Fibroblast of skin of left quadriceps (primary cell): ENCODE results near the gene GNG7.
"Not testable (repeated sequence)": the region's sequence is repeated elsewhere in the genome, so short reads cannot be mapped to it uniquely, and the experiment has no call there.

Experiments
- DNase-seq, 2 experiments: peaks; one replicate each; pipeline ENCODE4 v3.0.0-alpha.2; 2013; ENCODE audit warnings: low read depth in 2 of 2

The GNG7 gene

GRCh38 chr19:2551172-2551863 lies 151.2 kb downstream of the GNG7 start:
- no peak for DNase-seq

DNA sequence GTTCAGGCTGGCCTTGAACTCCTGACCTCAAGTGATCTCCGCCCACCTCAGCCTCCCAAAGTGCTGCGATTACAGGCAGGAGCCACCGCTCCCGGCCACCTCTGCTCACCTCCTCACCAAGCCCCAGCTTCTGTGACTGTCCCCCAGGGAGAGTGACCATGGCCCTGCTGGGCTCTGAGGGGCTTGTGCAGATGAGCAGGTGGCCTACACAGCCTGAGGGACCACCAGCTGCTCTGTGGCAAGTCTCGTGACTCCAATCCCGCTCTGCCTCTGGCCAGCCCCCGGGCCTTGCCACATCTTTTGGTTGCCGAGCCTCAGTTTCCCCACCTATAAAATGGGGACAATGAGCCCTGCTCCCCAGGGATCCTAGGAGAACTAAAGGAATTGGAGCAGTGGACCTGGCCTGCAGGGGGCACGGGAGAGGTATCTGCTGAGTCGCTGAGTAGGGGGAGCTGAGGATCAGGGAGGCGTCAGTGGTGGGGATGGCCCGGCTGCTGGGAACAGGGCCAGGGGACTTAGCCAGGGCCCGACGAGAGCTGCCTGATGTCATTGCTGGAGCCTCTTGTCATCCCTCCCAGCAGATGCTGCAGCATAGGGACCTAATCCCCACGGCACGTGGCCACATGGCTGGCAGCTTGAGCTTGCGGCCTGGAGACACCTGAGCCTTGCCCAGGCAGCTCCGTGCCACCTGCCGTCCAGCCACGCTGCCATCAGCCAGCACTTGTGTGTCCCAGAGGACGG lies 151.9 kb downstream of the GNG7 start:
- no peak for DNase-seq

- peak; percentile 85 to 86 for DNase-seq
Measured at GRCh38 chr19:2549701-2550191, 152.7 kb downstream of the GNG7 start.

- no peak for DNase-seq
Measured at GRCh38 chr19:2548966-2549365, 153.5 kb downstream of the GNG7 start.

GRCh38 chr19:2547721-2548120 lies 154.8 kb downstream of the GNG7 start:
- no peak for DNase-seq

DNA sequence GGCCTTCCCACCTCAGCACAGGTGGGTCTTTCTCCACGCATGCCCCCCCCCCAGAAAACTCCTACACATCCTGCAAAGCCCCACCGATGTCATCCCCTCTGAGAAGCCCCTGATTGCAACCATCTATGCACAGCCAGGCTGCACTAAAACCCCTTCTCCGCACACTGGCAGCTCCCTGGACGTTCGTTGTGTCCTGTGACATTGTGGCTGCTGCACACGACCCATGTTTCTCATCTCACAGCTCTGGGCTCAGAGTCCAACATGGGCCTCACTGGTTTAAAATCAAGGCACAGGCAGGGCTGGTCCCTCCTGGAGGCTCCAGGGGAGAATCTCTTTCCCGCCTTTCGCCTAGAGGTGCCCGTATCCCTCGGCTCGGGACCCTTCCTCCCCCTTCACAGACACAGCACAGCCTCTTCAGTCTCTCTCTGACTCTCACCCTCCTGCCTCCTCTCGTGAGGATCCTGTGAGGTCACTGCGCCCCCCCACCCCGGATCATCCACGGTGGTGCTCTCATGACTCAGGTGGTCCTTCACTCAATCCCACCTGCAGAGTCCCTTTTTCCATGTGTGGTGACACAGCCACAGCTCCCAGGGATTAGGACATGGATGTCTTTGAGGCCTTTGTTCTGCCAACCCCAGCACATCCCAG lies 155.3 kb downstream of the GNG7 start:
- DNase-seq = no peak

DNA sequence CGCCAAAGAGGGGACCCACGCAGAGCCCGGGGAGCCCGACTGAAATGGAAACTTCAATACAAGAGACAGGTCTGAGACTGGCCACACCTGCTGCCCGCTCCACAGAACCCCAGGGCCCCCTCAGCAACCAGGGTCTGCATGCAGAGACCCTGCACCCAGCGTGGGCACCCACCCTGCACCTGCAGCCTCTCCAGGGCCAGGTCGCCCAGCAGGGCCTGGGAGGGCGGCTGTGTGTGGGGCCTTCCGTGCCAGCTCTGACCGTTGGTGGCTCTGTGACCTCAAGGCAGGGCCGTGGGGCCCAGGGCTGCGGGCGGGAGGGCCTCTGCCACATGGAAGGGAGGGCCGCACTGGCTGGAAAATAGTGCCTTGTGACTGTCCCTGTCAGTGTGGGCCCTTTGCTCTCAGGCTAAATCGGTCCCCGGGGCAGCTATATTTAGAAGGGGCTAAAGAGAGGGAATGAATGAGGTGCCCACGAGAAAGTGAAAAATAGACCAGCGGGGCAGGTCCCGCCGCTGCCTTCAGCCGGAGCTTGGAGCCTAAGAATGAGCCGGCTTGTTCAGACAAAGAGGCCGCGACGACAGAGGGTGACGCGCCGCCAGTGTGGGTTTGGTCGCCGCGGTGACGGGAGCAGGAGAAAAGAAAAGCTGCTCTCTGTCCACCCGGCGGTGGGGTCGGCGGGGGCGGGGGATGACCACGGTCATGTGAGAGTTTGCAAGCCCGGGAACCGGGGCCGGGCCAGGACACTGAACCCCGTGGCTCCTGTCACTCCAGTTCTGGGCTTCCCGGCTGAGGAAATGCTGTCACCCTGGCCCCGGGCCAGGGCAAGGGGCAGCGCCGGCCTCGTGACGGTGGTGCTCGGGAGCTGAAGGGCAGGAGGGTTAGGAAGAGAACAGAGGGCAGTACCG lies 156.1 kb downstream of the GNG7 start:
- DNase-seq = no peak

DNA sequence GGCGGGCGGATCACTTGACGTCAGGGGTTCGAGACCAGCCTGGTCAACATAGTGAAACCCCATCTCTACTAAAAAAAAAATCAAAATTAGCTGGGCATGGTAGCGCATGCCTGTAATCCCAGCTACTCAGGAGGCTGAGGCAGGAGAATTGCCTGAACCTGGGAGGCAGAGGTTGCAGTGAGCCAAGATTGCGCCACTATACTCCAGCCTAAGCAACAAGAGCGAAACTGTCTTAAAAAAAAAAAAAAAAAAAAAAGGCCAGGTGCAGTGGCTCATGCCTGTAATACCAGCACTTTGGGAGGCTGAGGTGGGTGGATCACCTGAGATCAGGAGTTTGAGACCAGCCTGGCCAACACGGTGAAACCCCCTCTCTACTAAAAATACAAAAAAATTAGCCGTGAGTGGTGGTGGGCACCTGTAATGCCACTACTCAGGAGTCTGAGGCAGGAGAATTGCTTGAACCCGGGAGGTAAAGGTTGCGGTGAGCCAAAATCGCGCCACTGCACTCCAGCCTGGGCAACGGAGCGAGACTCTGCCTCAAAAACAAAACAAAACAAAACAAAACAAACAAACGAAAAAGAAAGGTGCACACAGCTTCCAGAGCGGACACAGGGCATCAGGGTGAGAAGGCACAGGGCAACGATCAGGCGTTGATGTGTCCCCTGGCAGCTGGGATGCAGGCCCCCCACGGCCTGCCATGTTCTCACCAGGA lies 156.9 kb downstream of the GNG7 start:
- DNase-seq = not testable (repeated sequence)

- no peak for DNase-seq
Measured at GRCh38 chr19:2544576-2545415, 157.7 kb downstream of the GNG7 start.

DNA sequence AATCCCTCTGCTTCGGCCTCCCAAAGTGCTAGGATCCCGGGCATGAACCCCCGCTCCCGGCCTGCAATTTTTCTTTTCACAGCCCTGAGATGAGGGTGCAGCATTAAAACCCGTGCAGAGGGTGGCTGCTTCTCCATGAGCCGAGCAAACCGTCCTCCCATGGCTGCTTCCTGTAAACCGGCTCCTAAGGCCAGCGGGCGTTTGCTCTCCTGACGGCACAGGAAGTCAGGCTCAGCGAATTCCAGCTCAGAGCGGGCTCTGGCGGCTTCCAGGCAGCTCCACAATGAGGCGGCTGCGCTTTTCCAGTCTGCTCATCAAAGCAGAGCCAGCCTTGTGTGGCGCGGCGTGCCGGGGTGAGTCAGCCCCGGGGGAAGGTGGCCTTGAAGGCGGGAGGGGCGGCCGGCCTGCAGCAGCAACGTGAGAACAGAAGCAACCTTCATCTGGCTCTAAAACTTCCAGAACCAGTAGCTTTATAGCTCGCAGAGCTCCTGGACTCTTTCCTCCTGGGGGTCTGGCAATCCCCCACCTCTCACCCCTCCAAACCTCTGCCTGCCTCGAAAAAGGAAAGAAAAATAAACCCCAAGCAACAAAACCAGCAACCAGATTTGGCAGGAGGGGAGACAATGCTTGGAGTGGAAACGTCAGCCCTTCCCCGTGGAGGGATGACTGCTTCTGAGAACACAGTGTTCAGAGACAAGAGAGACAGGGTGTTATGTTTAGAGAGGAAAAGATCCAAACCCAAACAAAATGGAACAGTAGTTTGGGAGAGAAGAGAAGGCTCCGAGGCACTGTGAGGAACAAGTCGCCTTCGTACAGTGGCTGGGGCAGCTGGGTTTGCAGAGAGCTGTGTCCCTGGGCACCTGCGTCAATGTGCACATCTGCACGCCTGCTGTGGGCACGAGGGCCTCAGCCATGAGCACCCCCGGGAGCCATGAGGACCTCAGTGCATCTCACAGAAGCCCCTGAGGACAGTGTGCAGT lies 158.7 kb downstream of the GNG7 start:
- DNase-seq = peak; percentile 93 to 95

GRCh38 chr19:2543072-2543462 lies 159.4 kb downstream of the GNG7 start:
- DNase-seq = not testable (repeated sequence)

DNA sequence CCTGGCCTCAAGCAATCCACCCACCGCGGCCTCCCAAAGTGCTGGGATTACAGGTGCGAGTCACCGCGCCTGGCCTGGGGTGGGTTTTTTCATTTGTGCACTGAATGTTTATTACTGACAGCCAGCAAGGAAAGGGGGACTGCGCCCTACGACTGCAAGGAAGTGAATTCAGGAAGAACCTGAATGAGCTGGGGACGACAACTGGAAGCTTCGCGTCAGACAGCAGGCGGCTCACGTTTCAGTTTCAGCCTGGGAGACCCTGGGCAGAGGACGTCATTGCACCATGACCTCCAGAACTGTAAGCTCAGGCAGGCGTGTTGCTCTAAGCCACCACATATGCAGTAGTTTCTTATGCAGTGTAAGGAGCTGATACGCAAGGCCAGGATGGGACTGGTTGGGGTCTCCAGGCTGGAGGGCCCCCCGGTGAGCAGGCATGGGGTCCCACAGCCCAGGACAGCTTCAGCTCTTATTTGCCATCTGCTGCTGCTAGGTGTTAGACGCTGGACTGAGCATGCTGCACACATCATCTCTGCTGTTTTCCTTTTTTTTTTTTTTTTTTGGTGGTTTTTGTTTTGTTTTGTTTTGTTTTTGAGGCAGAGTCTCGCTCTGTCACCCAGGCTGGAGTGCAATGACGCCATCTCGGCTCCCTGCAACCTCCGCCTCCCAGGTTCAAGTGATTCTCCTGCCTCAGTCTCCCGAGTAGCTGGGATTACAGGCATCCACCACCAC lies 160.0 kb downstream of the GNG7 start:
- no peak for DNase-seq

GRCh38 chr19:2540646-2541454 lies 161.6 kb downstream of the GNG7 start:
- DNase-seq = peak; percentile 97

DNA sequence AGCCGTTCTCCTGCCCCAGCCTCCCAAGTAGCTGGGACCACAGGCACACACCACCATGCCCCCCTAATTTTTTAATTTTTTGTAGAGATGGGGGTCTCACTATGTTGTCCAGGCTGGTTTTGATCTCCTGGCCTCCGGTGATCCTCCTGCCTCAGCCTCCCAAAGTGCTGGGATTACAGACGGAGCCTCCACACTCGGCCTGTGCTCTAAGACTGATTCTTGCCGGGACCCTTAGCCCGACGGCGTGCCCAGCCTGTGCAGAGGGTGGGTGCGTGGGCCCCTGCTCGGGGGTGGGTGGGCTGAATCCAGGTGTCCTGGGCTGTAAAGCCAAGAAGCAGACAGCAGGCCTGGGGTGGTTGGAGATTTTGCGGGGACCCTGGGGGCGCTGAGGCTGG lies 162.2 kb downstream of the GNG7 start:
- DNase-seq = no peak

DNA sequence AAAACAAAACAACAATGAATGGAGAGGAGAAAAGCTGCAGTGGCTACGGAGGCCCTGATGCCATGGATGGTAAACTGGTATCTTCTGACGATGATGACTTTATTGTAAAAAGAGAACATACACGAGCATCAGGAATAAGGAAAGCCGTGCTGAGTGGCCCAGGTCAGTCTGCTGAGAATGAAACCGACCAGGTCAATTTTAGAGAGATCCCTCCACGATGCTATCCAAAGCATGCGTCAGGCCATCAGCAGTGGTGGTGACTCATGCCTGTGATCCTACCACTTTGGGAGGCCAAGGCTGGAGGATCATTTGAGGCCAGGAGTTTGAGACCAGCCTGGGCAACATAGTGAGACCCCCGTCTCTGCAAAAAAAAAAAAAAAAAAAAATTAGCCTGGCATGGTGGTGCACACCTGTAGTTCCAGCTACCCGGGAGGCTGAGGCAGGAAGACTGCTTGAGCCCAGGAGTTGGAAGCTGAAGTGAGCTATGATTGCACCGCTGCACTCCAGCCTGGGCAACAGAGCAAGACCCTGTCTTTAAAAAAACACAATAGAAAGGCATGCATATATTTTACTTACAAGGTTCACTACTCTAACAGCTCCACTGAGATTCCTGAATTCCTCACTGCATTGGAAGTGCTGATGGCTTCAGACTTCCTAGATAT lies 164.3 kb downstream of the GNG7 start:
- no peak for DNase-seq

GRCh38 chr19:2537584-2537983 lies 164.9 kb downstream of the GNG7 start:
- DNase-seq = not testable (repeated sequence)

DNA sequence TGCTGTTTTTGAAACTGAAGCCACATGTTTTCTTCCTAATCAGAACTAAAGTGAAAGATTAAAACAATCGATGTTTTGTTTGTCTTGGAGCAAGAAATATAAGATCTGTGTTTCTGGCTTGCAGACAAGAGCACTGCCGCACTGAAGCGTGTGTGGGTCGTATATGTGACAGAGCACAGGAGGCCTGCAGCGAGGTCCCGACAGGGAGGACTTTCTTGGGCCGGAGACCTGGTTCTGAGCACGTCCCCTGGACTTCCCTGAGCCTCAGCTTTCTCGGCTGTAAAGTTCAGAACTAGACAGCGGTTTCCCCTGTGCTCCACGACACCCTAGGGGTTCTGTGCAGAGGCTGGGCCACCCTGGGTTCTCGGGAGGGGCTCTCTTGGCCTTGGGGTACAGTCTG lies 166.0 kb downstream of the GNG7 start:
- no peak for DNase-seq
